ENCODE data around the gene LRP1.

DNA sequence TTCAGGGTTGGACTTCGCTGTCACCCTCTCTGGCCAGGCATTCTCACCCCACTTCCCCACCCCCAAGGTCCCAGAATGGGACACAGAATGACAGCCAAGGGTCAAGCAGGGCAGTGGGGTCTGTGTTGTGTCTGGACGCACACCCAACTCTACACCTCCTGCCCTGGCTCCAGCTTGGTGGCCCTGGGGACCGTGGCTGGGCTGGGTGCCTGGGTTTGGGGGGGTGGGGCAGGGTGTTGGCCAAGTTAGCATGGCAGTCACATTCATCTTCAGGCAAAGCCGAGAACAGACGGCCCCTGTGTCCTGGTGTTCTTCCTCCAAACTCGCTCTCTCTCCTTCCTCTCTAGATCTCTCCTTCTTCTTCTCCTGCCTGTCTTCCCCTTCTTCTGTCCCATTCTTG lies 5.6 kb downstream of the LRP1 start:
- TF ChIP-seq CTCF (CRISPR knock-in tag; IDR thresholded peaks at IDR 0.05) (no peak), HOXA7 (CRISPR knock-in tag; IDR thresholded peaks at IDR 0.05) (no peak), BRCA1 (CRISPR knock-in tag; IDR thresholded peaks at IDR 0.05) (no peak)

Data from HepG2 (cell line).